ENCODE results near the gene XYLT1. TPM values are rescaled to one million over a fixed set of nuclear protein-coding genes. Genes with fewer than 3 reads are reported as not detected.
A peak's percentile ranks its signal among the peaks of the same experiment; 100 is the strongest.

The XYLT1 gene
- polyA plus RNA-seq, 1 of the 3 experiments (the other 2 are of a cell fraction): 17.6 TPM

DNA sequence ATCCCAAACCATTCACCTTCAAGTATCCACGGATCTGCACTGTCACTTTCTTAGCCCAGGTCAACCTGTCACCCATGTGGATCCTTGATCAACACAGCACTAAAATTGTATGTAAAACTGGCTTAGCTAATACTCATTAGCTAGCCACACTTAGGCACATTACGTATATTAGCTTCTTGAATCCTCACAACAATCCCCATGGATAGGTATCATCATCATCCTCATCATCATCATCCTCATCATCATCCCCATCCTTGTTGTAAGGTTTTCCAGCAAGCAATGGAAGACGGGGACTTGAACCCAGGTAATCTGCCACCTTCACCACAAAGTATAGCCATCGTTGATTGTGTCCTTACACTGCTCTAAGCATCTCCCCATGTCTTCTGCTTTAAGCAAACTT is 184.3 kb downstream of the XYLT1 start (continued):
- TF ChIP-seq, protein P1, sequence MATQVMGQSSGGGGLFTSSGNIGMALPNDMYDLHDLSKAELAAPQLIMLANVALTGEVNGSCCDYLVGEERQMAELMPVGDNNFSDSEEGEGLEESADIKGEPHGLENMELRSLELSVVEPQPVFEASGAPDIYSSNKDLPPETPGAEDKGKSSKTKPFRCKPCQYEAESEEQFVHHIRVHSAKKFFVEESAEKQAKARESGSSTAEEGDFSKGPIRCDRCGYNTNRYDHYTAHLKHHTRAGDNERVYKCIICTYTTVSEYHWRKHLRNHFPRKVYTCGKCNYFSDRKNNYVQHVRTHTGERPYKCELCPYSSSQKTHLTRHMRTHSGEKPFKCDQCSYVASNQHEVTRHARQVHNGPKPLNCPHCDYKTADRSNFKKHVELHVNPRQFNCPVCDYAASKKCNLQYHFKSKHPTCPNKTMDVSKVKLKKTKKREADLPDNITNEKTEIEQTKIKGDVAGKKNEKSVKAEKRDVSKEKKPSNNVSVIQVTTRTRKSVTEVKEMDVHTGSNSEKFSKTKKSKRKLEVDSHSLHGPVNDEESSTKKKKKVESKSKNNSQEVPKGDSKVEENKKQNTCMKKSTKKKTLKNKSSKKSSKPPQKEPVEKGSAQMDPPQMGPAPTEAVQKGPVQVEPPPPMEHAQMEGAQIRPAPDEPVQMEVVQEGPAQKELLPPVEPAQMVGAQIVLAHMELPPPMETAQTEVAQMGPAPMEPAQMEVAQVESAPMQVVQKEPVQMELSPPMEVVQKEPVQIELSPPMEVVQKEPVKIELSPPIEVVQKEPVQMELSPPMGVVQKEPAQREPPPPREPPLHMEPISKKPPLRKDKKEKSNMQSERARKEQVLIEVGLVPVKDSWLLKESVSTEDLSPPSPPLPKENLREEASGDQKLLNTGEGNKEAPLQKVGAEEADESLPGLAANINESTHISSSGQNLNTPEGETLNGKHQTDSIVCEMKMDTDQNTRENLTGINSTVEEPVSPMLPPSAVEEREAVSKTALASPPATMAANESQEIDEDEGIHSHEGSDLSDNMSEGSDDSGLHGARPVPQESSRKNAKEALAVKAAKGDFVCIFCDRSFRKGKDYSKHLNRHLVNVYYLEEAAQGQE (IDR thresholded peaks at IDR 0.05; ENCODE audit: low read depth, low read length): no peak
- TF ChIP-seq, protein P2, sequence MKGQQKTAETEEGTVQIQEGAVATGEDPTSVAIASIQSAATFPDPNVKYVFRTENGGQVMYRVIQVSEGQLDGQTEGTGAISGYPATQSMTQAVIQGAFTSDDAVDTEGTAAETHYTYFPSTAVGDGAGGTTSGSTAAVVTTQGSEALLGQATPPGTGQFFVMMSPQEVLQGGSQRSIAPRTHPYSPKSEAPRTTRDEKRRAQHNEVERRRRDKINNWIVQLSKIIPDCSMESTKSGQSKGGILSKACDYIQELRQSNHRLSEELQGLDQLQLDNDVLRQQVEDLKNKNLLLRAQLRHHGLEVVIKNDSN (IDR thresholded peaks at IDR 0.05; ENCODE audit: borderline replicate concordance, low read depth): no peak
- TF ChIP-seq SIN3A (IDR thresholded peaks at IDR 0.05; ENCODE audit: borderline replicate concordance, low read depth, low read length) (no peak), MEF2A (IDR thresholded peaks at IDR 0.05; ENCODE audit: borderline replicate concordance, low read depth) (no peak)

DNA sequence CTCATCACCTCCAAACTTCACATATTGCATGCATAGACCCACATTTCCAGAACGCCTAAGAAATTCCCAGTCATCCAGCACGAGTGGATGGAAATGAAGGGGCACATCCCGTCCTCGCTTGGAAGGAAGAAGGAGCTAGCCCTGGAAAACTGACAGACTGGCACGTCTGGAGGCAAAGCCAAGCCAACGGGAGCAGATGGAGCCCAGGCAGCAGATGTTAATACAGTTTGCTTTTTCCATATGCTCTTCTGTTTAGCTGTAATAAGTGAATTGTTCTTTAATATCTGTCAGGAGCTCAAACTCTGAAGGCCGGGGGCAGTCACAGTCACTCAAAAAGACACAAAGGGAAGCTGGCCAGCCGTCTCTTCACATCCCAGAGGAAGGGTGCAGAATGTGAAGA is 187.7 kb downstream of the XYLT1 start:
- POLR2A ChIA-PET: interaction anchor here (0.8 to 1.1 kb wide), 2 partner anchors 18 to 30 kb away, joined by 3 read pairs; no protein-coding TSS in a partner anchor
- H3K27ac ChIP-seq (ENCODE audit: low read depth in 2 of 2, low read length in 1 of 2): peak overlapping the region in 1 of 2 experiments; percentile 86; a peak in 2 of 4 replicates
- H3K36me3 ChIP-seq (replicated peaks in 1 of 2; ENCODE audit: control insufficient read depth in 1 of 2, insufficient read depth in 2 of 2, low read length in 1 of 2): peaks cover 0 to 3% of the 10 kb centered on the region in 2 experiments
- TF ChIP-seq MXI1 (IDR thresholded peaks at IDR 0.05; ENCODE audit: low read depth, low read length): peak; percentile 38; the same call in 1 of the 2 replicates
- no peak for TF ChIP-seq EZH2phosphoT487 (IDR thresholded peaks at IDR 0.05; ENCODE audit: borderline replicate concordance, low read depth)
- no peak for TF ChIP-seq MEF2A (IDR thresholded peaks at IDR 0.05; ENCODE audit: borderline replicate concordance, low read depth)
- TF ChIP-seq RCOR1 (IDR thresholded peaks at IDR 0.05; ENCODE audit: low read length): peak; percentile 74; the same call in 1 of the 2 replicates
- 0 out of 2 replicates have a peak, but pooled peaks have one; percentile 12 for TF ChIP-seq RAD21 (IDR thresholded peaks at IDR 0.05; ENCODE audit: low read length)
- peak in 1 of 2 experiments; percentile 71; a peak in 2 of 4 replicates for TF ChIP-seq EP300 (IDR thresholded peaks at IDR 0.05; ENCODE audit: borderline replicate concordance in 1 of 2, low read depth in 1 of 2, low read length in 1 of 2)
- peaks cover 100% of the 10 kb centered on the region for H4K20me1 ChIP-seq (ENCODE audit: insufficient read depth)
- H3K79me2 ChIP-seq (ENCODE audit: insufficient read depth): peaks cover 100% of the 10 kb centered on the region
- no peaks in the 10 kb centered on the region for H3K9me2 ChIP-seq
- peaks cover 0 to 59% of the 10 kb centered on the region in 2 experiments; a peak in 2 of 4 replicates for H3K4me1 ChIP-seq (ENCODE audit: control insufficient read depth in 1 of 2, insufficient read depth in 2 of 2, low read depth in 1 of 2, low read length in 1 of 2)
- peak; percentile 43 for DNase-seq
- CTCF ChIA-PET: interaction anchor here (0.8 to 1.3 kb wide), 2 partner anchors 13 to 14 kb away, joined by 4 to 5 read pairs; no protein-coding TSS in a partner anchor
- no peaks in the 10 kb centered on the region for H3K9me3 ChIP-seq
- peaks cover 8% of the 10 kb centered on the region for H3F3A ChIP-seq (replicated peaks; ENCODE audit: insufficient read depth)
- no peak overlapping the region for H3K4me2 ChIP-seq
- 71% methylated on average over 8 of the region's 8 CpGs for WGBS (ENCODE audit: low lambda C conversion rate)
- H2AFZ ChIP-seq (ENCODE audit: low read depth): no peak overlapping the region
- no peak overlapping the region for H3K9ac ChIP-seq
- H3K27me3 ChIP-seq (ENCODE audit: insufficient read depth): no peaks in the 10 kb centered on the region
- no peak overlapping the region for H3K4me3 ChIP-seq (ENCODE audit: low read depth in 2 of 2, low read length in 1 of 2)

- Histone ChIP-seq H3K4me3 (ENCODE audit: low read depth in 2 of 2, low read length in 1 of 2) (no peak overlapping the region), H3K79me2 (ENCODE audit: insufficient read depth) (peaks cover 100% of the 10 kb centered on the region), H3K9ac (no peak overlapping the region), H3K4me2 (no peak overlapping the region), H3K27me3 (ENCODE audit: insufficient read depth) (no peaks in the 10 kb centered on the region), H4K20me1 (ENCODE audit: insufficient read depth) (peaks cover 100% of the 10 kb centered on the region), H3K4me1 (ENCODE audit: control insufficient read depth in 1 of 2, insufficient read depth in 2 of 2, low read depth in 1 of 2, low read length in 1 of 2) (peaks cover 0 to 59% of the 10 kb centered on the region in 2 experiments; a peak in 2 of 4 replicates), H3F3A (replicated peaks; ENCODE audit: insufficient read depth) (peaks cover 8% of the 10 kb centered on the region), H3K9me2 (no peaks in the 10 kb centered on the region), H3K9me3 (no peaks in the 10 kb centered on the region), H3K36me3 (replicated peaks in 1 of 2; ENCODE audit: control insufficient read depth in 1 of 2, insufficient read depth in 2 of 2, low read length in 1 of 2) (peaks cover 0 to 3% of the 10 kb centered on the region in 2 experiments), H3K27ac (ENCODE audit: low read depth in 2 of 2, low read length in 1 of 2) (no peak overlapping the region; a peak in 1 of 4 replicates), H2AFZ (ENCODE audit: low read depth) (no peak overlapping the region)
- CTCF ChIA-PET: no interaction called here
- TF ChIP-seq RFX5 (IDR thresholded peaks at IDR 0.05; ENCODE audit: low read length) (no peak), RAD21 (IDR thresholded peaks at IDR 0.05; ENCODE audit: low read length) (no peak), SMC3 (IDR thresholded peaks at IDR 0.05; ENCODE audit: low read depth, low read length) (no peak), JUND (IDR thresholded peaks at IDR 0.05) (no peak), SIN3A (IDR thresholded peaks at IDR 0.05; ENCODE audit: borderline replicate concordance, low read depth, low read length) (no peak)
- TF ChIP-seq, protein P3, sequence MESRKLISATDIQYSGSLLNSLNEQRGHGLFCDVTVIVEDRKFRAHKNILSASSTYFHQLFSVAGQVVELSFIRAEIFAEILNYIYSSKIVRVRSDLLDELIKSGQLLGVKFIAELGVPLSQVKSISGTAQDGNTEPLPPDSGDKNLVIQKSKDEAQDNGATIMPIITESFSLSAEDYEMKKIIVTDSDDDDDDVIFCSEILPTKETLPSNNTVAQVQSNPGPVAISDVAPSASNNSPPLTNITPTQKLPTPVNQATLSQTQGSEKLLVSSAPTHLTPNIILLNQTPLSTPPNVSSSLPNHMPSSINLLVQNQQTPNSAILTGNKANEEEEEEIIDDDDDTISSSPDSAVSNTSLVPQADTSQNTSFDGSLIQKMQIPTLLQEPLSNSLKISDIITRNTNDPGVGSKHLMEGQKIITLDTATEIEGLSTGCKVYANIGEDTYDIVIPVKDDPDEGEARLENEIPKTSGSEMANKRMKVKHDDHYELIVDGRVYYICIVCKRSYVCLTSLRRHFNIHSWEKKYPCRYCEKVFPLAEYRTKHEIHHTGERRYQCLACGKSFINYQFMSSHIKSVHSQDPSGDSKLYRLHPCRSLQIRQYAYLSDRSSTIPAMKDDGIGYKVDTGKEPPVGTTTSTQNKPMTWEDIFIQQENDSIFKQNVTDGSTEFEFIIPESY (IDR thresholded peaks at IDR 0.05; ENCODE audit: borderline replicate concordance, low read depth): no peak
- TF ChIP-seq, protein P1 (IDR thresholded peaks at IDR 0.05; ENCODE audit: low read depth, low read length): no peak
- 88% methylated on average over 4 of the region's 6 CpGs for WGBS (ENCODE audit: low lambda C conversion rate)
- POLR2A ChIA-PET: no interaction called here
- DNase-seq: no peak
Measured at GRCh38 chr16:17282247-17282646, 188.5 kb downstream of the XYLT1 start.

Data from SK-N-SH (cell line).